Neural cell (in vitro differentiated cells): ENCODE results near the gene B3GNT3. TPM values are rescaled to one million over a fixed set of nuclear protein-coding genes. Genes with fewer than 3 reads are reported as not detected.

Source experiments
- H2AFZ ChIP-seq: fragments of 200-600, 300-800 bp; sonication (generic), shearing (Covaris generic); 2 replicates; pipeline ENCODE4 v1.6.0; 2014; ENCODE audit warnings: low read depth, mild to moderate bottlenecking, antibody characterized with exemption, low read length, moderate library complexity
- H3F3A ChIP-seq: fragments of 200-600 bp; shearing (Covaris generic); 2 replicates; pipeline ENCODE4 v1.6.1; 2016; ENCODE audit warnings: mild to moderate bottlenecking, moderate library complexity, mixed read lengths, antibody characterized with exemption, low read length; ENCODE audit not compliant: insufficient read depth, poor library complexity, severe bottlenecking
- H3K27ac ChIP-seq: fragments of 200-600, 300-800 bp; sonication (generic), shearing (Covaris generic); 2 replicates; pipeline ENCODE4 v1.5.1; 2014; ENCODE audit warnings: mild to moderate bottlenecking, low read length, moderate library complexity
- H3K27me3 ChIP-seq: fragments of 300-800, 200-600 bp; sonication (generic), shearing (Covaris generic); 2 replicates; pipeline ENCODE4 v1.6.0; 2014; ENCODE audit warnings: mild to moderate bottlenecking, low read depth, low read length, moderate library complexity; ENCODE audit not compliant: insufficient read depth
- H3K36me3 ChIP-seq: fragments of 300-800, 200-600 bp; sonication (generic), shearing (Covaris generic); 2 replicates; pipeline ENCODE4 v1.5.1; 2014; ENCODE audit warnings: mild to moderate bottlenecking, antibody characterized with exemption, low read length, moderate library complexity; ENCODE audit not compliant: insufficient read depth
- H3K4me2 ChIP-seq: fragments of 300-800, 200-600 bp; sonication (generic), shearing (Covaris generic); 2 replicates; pipeline ENCODE4 v1.6.0; 2014; ENCODE audit warnings: mild to moderate bottlenecking, low read length
- H3K4me3 ChIP-seq: fragments of 300-800, 200-600 bp; sonication (generic), shearing (Covaris generic); 2 replicates; pipeline ENCODE4 v1.5.1; 2014; ENCODE audit warnings: mild to moderate bottlenecking, low read length, moderate library complexity
- H3K79me2 ChIP-seq: fragments of 200-600 bp; shearing (Covaris generic); replicated peaks from 2 replicates; pipeline ENCODE4 v1.6.0; 2014; ENCODE audit warnings: mild to moderate bottlenecking, low read length, moderate library complexity; ENCODE audit not compliant: insufficient read depth
- H3K9ac ChIP-seq: fragments of 300-800, 200-600 bp; sonication (generic), shearing (Covaris generic); 2 replicates; pipeline ENCODE4 v1.6.1; 2016; ENCODE audit warnings: mild to moderate bottlenecking, low read length, mixed read lengths
- H3K9me2 ChIP-seq: fragments of 200-600 bp; shearing (Covaris generic); 2 replicates; pipeline ENCODE4 v1.6.1; 2016; ENCODE audit warnings: mild to moderate bottlenecking, low read length, mixed read lengths; ENCODE audit not compliant: insufficient read depth
- H3K9me3 ChIP-seq: fragments of 200-600, 300-800 bp; sonication (generic), shearing (Covaris generic); 2 replicates; pipeline ENCODE4 v1.6.1; 2016; ENCODE audit warnings: mild to moderate bottlenecking, mixed run types, low read length, moderate library complexity, mixed read lengths
- H4K20me1 ChIP-seq: fragments of 200-600 bp; shearing (Covaris generic); 2 replicates; pipeline ENCODE4 v1.6.1; 2016; ENCODE audit warnings: mild to moderate bottlenecking, mixed run types; ENCODE audit not compliant: insufficient read depth
- CTCF ChIP-seq: fragments of 450-650 bp; IDR thresholded peaks from 2 replicates; pipeline ENCODE4 v1.5.1; 2014; ENCODE audit warnings: antibody characterized with exemption, mild to moderate bottlenecking, moderate library complexity; ENCODE audit not compliant: poor library complexity, severe bottlenecking
- EP300 ChIP-seq: fragments of 450-650 bp; conservative IDR thresholded peaks from 2 replicates; pipeline ENCODE4 v1.6.1; 2014; ENCODE audit warnings: antibody characterized with exemption, mild to moderate bottlenecking, moderate library complexity; ENCODE audit not compliant: poor library complexity, severe bottlenecking
- EZH2 ChIP-seq: fragments of 200-600, 300-800 bp; shearing (Covaris generic), sonication (generic); IDR thresholded peaks from 2 replicates; pipeline ENCODE4 v1.6.1; 2014; ENCODE audit warnings: antibody characterized with exemption, low read length, borderline replicate concordance, mild to moderate bottlenecking; ENCODE audit not compliant: insufficient read depth, poor library complexity, severe bottlenecking
- MXI1 ChIP-seq: fragments of 450-650 bp; conservative IDR thresholded peaks from 2 replicates; pipeline ENCODE4 v1.6.1; 2014; ENCODE audit warnings: antibody characterized with exemption, mild to moderate bottlenecking; ENCODE audit not compliant: poor library complexity, severe bottlenecking
- POLR2AphosphoS5 ChIP-seq: IDR thresholded peaks from 2 replicates; pipeline ENCODE4 v1.6.1; 2012
- RAD21 ChIP-seq: fragments of 450-650 bp; conservative IDR thresholded peaks from 2 replicates; pipeline ENCODE4 v1.6.1; 2014; ENCODE audit warnings: antibody characterized with exemption, mild to moderate bottlenecking, moderate library complexity
- REST ChIP-seq: IDR thresholded peaks from 2 replicates; pipeline ENCODE4 v1.6.1; 2012; ENCODE audit warnings: borderline replicate concordance
- SMC3 ChIP-seq: fragments of 450-650 bp; conservative IDR thresholded peaks from 2 replicates; pipeline ENCODE4 v1.6.1; 2014; ENCODE audit warnings: antibody characterized with exemption, mild to moderate bottlenecking, moderate library complexity; ENCODE audit not compliant: poor library complexity
- TAF1 ChIP-seq: IDR thresholded peaks from 2 replicates; pipeline ENCODE4 v1.6.1; 2012; ENCODE audit warnings: low read depth
- polyA plus RNA-seq: library from polyadenylated mRNA; depleted of rRNA; stranded (reverse); fragments of >200 nt; gene quantifications from 2 replicates; pipeline ENCODE4 v1.2.3, GENCODE V29; 2014

Gene B3GNT3
- polyA plus RNA-seq, 1 donor from 2014 or later = not detected

GRCh38 chr19:17843908-17844490 is 49.1 kb downstream of the B3GNT3 start:
- Histone ChIP-seq H3K27ac (no peak overlapping the region), H3K9me2 (no peaks in the 10 kb centered on the region), H2AFZ (no peak overlapping the region), H4K20me1 (no peaks in the 10 kb centered on the region), H3K27me3 (peaks cover 14% of the 10 kb centered on the region), H3K36me3 (no peaks in the 10 kb centered on the region), H3K9ac (no peak overlapping the region), H3K4me2 (no peak overlapping the region), H3K4me3 (no peak overlapping the region), H3K79me2 (no peaks in the 10 kb centered on the region), H3K9me3 (no peaks in the 10 kb centered on the region), H3F3A (no peaks in the 10 kb centered on the region)
- TF ChIP-seq EZH2 (no peak), RAD21 (no peak), CTCF (no peak), EP300 (no peak), REST (no peak), SMC3 (no peak), MXI1 (no peak), TAF1 (no peak), POLR2AphosphoS5 (no peak)

GRCh38 chr19:17846146-17846545 is 51.2 kb downstream of the B3GNT3 start:
- no peaks in the 10 kb centered on the region for H4K20me1 ChIP-seq
- H3K9me2 ChIP-seq = no peaks in the 10 kb centered on the region
- H3F3A ChIP-seq = no peaks in the 10 kb centered on the region
- H3K36me3 ChIP-seq = no peaks in the 10 kb centered on the region
- H3K9ac ChIP-seq = no peak overlapping the region
- H3K4me2 ChIP-seq = no peak overlapping the region
- peaks cover 14% of the 10 kb centered on the region for H3K27me3 ChIP-seq
- no peak overlapping the region for H3K4me3 ChIP-seq
- H3K79me2 ChIP-seq = no peaks in the 10 kb centered on the region
- no peak overlapping the region for H2AFZ ChIP-seq
- no peak overlapping the region for H3K27ac ChIP-seq
- no peak for TF ChIP-seq SMC3
- no peak for TF ChIP-seq POLR2AphosphoS5
- TF ChIP-seq RAD21 = no peak
- no peaks in the 10 kb centered on the region for H3K9me3 ChIP-seq
